Ishikawa (cell line): ENCODE results near the gene PEX11G.

Source experiments
- CEBPB ChIP-seq: IDR thresholded peaks from 2 replicates; pipeline ENCODE4 v1.6.1; 2012
- CREB1 ChIP-seq: IDR thresholded peaks from 2 replicates; pipeline ENCODE4 v1.6.1; 2012; ENCODE audit warnings: low read depth
- EP300 ChIP-seq: IDR thresholded peaks from 2 replicates; pipeline ENCODE4 v1.6.1; 2012; ENCODE audit warnings: borderline replicate concordance
- RAD21 ChIP-seq: IDR thresholded peaks from 2 replicates; pipeline ENCODE4 v1.6.1; 2012; ENCODE audit warnings: low read depth
- REST ChIP-seq: IDR thresholded peaks from 2 replicates; pipeline ENCODE4 v1.6.1; 2012; ENCODE audit warnings: low read depth, mild to moderate bottlenecking

DNA sequence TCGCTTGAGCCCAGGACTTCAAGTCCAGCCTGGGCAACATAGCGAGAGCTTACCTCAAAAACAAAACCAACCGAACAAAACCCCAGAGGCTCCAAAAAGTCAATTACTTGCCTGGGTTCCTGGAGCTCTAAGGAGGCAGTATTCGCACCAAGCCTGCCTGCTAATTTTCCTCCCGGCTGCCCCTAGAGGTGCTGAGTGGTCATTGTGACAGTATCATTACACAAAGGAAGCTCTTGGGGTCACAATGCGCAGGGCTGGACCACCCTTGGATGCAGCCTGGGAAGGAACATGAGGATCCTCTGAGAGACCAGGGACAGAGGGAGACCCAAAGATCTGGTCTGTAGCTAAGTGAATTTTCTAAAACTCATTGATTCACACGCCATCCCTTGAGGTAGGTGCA lies 8.5 kb upstream of the PEX11G start:
- TF ChIP-seq REST, result no peak
- TF ChIP-seq EP300, result no peak
- no peak for TF ChIP-seq CEBPB
- TF ChIP-seq RAD21, result no peak
- TF ChIP-seq CREB1, result no peak
